22Rv1 (cell line): ENCODE measurements around the gene RAP1GAP.

ENCODE experiments used
- CTCF ChIP-seq: fragments of 450-650 bp; IDR thresholded peaks from 2 replicates; pipeline ENCODE4 v1.5.1; 2017; ENCODE audit warnings: mild to moderate bottlenecking
- ZFX ChIP-seq: fragments of 450-650 bp; IDR thresholded peaks from 2 replicates; pipeline ENCODE4 v1.6.1; 2017; ENCODE audit warnings: antibody characterized with exemption, borderline replicate concordance

- TF ChIP-seq CTCF (no peak), ZFX (no peak)
These were observed 84.1 kb downstream of the RAP1GAP start for GRCh38 chr1:21585037-21585436.
